GM12878 (cell line): Measurements from ENCODE around the gene THAP7. TPM values are rescaled to one million over a fixed set of nuclear protein-coding genes. Genes with fewer than 3 reads are reported as not detected.
A peak's percentile ranks its signal among the peaks of the same experiment; 100 is the strongest.

Experiments
- ATAC-seq: fragments of 200-7000 bp; cut with Tn5 transposase; 3 replicates; pipeline ENCODE4 v1.9.1; 2020; ENCODE audit warnings: mild to moderate bottlenecking, moderate library complexity
- BruUV-seq: library from RNA; stranded (reverse); fragments of 400-500 nt; replicated peaks from 2 replicates; lab custom pipeline; 2021; lab: Mats Ljungman, UMichigan
- CTCF ChIA-PET: fragments of 300-600 bp; sonication (Branson Sonifier 250); formaldehyde crosslinking; extraction: SDS; loops from one replicate; lab custom pipeline; 2021; ENCODE audit warnings: inconsistent platforms; lab: Yijun Ruan, JAX
- POLR2A ChIA-PET: fragments of 350-600 bp; formaldehyde crosslinking; extraction: SDS; loops from one replicate; lab custom pipeline; 2021; ENCODE audit warnings: inconsistent platforms; lab: Charles Lee
- RAD21 ChIA-PET: fragments of 300-600 bp; sonication (Branson Sonifier 250); formaldehyde crosslinking; loops from one replicate; lab custom pipeline; 2023; ENCODE audit warnings: antibody characterized with exemption; ENCODE audit not compliant: unreplicated experiment; lab: Charles Lee
- SMC1A ChIA-PET: fragments of 300-600 bp; sonication (Branson Sonifier 250); formaldehyde crosslinking; loops from one replicate; lab custom pipeline; 2023; ENCODE audit not compliant: unreplicated experiment, uncharacterized antibody; lab: Charles Lee
- DNase-seq: peaks from one replicate; pipeline ENCODE4 v3.0.0-alpha.2; 2011; ENCODE audit warnings: low read depth, low spot score
- FAIRE-seq: peaks from 3 replicates; lab custom pipeline; 2011; peaks lifted over from hg19 to GRCh38; lab: Jason Lieb, UNC
- H2AFZ ChIP-seq: 2 replicates; pipeline ENCODE4 v1.6.0; 2011; ENCODE audit warnings: low read depth, low read length, control low read depth; ENCODE audit not compliant: control insufficient read depth
- H3K27ac ChIP-seq: 2 replicates; pipeline ENCODE4 v1.5.1; 2011; ENCODE audit warnings: control low read depth; ENCODE audit not compliant: control insufficient read depth, insufficient read depth
- H3K27me3 ChIP-seq, 2 experiments: replicated peaks in 1 of 2; 2 replicates each; pipeline versions ENCODE4 v1.6.0 to v1.6.1; 2011; ENCODE audit warnings: low read length in 1 of 2; ENCODE audit not compliant: control insufficient read depth in 2 of 2, insufficient read depth in 2 of 2
- H3K36me3 ChIP-seq, 2 experiments: 2 replicates each; pipeline ENCODE4 v1.5.1; 2011; ENCODE audit warnings: low read length in 1 of 2; ENCODE audit not compliant: control insufficient read depth in 2 of 2, insufficient read depth in 2 of 2
- H3K4me1 ChIP-seq: 2 replicates; pipeline ENCODE4 v1.6.1; 2011; ENCODE audit warnings: mild to moderate bottlenecking, low read length, moderate library complexity, mixed read lengths; ENCODE audit not compliant: control insufficient read depth, insufficient read depth
- H3K4me2 ChIP-seq: 2 replicates; pipeline ENCODE4 v1.6.0; 2011; ENCODE audit warnings: control low read depth; ENCODE audit not compliant: control insufficient read depth, insufficient read depth
- H3K4me3 ChIP-seq: fragments of 200-600 bp; sonication (generic); 2 replicates; pipeline ENCODE4 v1.5.1; 2016
- H3K79me2 ChIP-seq: 2 replicates; pipeline ENCODE4 v1.6.0; 2011; ENCODE audit warnings: low read length; ENCODE audit not compliant: control insufficient read depth, insufficient read depth
- H3K9ac ChIP-seq: 2 replicates; pipeline ENCODE4 v1.8.0; 2011; ENCODE audit warnings: low read length, control low read depth, mixed read lengths; ENCODE audit not compliant: control insufficient read depth, insufficient read depth
- H3K9me3 ChIP-seq: replicated peaks from 3 replicates; pipeline ENCODE4 v1.5.1; 2011; ENCODE audit warnings: mild to moderate bottlenecking, low read length; ENCODE audit not compliant: control insufficient read depth, insufficient read depth
- H4K20me1 ChIP-seq: 2 replicates; pipeline ENCODE4 v1.6.0; 2011; ENCODE audit not compliant: control insufficient read depth, insufficient read depth
- BRCA1 ChIP-seq: IDR thresholded peaks from 2 replicates; pipeline ENCODE4 v1.6.1; 2011; ENCODE audit warnings: low read depth, low read length, improper control_type of control experiment
- ETV6 ChIP-seq, 2 experiments: fragments of 450-650 bp in 1 of 2; IDR thresholded peaks in 1 of 2; conservative IDR thresholded peaks in 1 of 2; 2 replicates each; pipeline ENCODE4 v1.6.1; 2014; ENCODE audit warnings: antibody characterized with exemption in 1 of 2, borderline replicate concordance in 1 of 2, low read depth in 1 of 2, mild to moderate bottlenecking in 1 of 2, moderate library complexity in 1 of 2
- HSF1 ChIP-seq: fragments of 150-350 bp; IDR thresholded peaks from 2 replicates; pipeline ENCODE4 v1.6.1; 2014; ENCODE audit warnings: mild to moderate bottlenecking, low read depth, low read length
- IRF5 ChIP-seq: fragments of 450-650 bp; IDR thresholded peaks from 2 replicates; pipeline ENCODE4 v1.6.1; 2017; ENCODE audit warnings: borderline replicate concordance
- NFYB ChIP-seq: IDR thresholded peaks from 2 replicates; pipeline ENCODE4 v1.6.1; 2011; ENCODE audit warnings: low read depth, mild to moderate bottlenecking, low read length, improper control_type of control experiment, moderate library complexity; ENCODE audit not compliant: insufficient read depth
- NR2C2 ChIP-seq: IDR thresholded peaks from 2 replicates; pipeline ENCODE4 v1.6.1; 2011; ENCODE audit warnings: borderline replicate concordance, low read depth; ENCODE audit not compliant: control insufficient read depth, insufficient read length
- NRF1 ChIP-seq: conservative IDR thresholded peaks from 2 replicates; pipeline ENCODE4 v1.6.1; 2011; ENCODE audit warnings: mild to moderate bottlenecking, low read depth, low read length, improper control_type of control experiment
- PKNOX1 ChIP-seq: fragments of 450-650 bp; IDR thresholded peaks from 2 replicates; pipeline ENCODE4 v1.6.1; 2016; ENCODE audit warnings: mild to moderate bottlenecking
- ZBTB33 ChIP-seq: fragments of 450-650 bp; IDR thresholded peaks from 2 replicates; pipeline ENCODE4 v1.6.1; 2017; ENCODE audit warnings: mild to moderate bottlenecking
- ZNF687 ChIP-seq: fragments of 450-650 bp; IDR thresholded peaks from 2 replicates; pipeline ENCODE4 v1.6.1; 2017; ENCODE audit warnings: mild to moderate bottlenecking, moderate library complexity
- WGBS: methylation state at CpG from one replicate; pipeline ENCODE4 v1.1.6; 2016; ENCODE audit warnings: low lambda C conversion rate; ENCODE audit not compliant: insufficient replicate concordance, insufficient coverage; ENCODE audit errors: missing lambda C conversion rate; 5-methylcytosine and 5-hydroxymethylcytosine counted together
- in situ Hi-C: fragments of 300-500 bp; cut with MboI; formaldehyde crosslinking; loops from 9 replicates; pipeline ENCODE4 v1.14.3; 2018; ENCODE audit warnings: mixed read lengths
- intact Hi-C: fragments of 100-400 bp; cut with micrococcal nuclease; formaldehyde crosslinking; loops from one replicate; pipeline ENCODE4 v1.14.2; 2022; ENCODE audit not compliant: unreplicated experiment
- polyA plus RNA-seq, 11 experiments: library from polyadenylated mRNA; depleted of rRNA in 4 of 11; unstranded in 6 of 11; stranded (reverse) in 5 of 11; fragments of >200 nt; fragmentation: Nextera tagmentation in 4 of 11; fragmentation: Illumina TruSeq in 1 of 11; extraction: Ambion mirVana in 4 of 11; extraction: Trizol in 1 of 11; gene quantifications; 1 replicate in 1 of 11; 2 replicates in 10 of 11; pipeline versions ENCODE4 v1.2.1 to v1.2.3, GENCODE V29; 2011 to 2016; ENCODE audit warnings: inconsistent platforms in 2 of 11, missing spikeins in 2 of 11, low read depth in 1 of 11
- total RNA-seq, 4 experiments: library from RNA; depleted of rRNA in 3 of 4; stranded (reverse); fragments of >200 nt in 3 of 4; fragmentation: Illumina TruSeq in 1 of 4; extraction: Trizol in 1 of 4; gene quantifications; 2 replicates each; pipeline versions ENCODE4 v1.2.1 to v1.2.3, GENCODE V29; 2013 to 2021

THAP7 gene
- total and polyA plus RNA-seq, 10 of the 15 experiments (the other 5 are each of a cell fraction or from before 2014, with no cell fraction given) = 0.66 to 58.3 (median 26.3) TPM

- peaks cover 5% of the 10 kb centered on the region; the same call in 1 of the 2 replicates for H3K4me1 ChIP-seq
- ChIA-PET POLR2A (interaction anchor here (0.6 kb wide), 1 partner anchor 793 kb away, joined by 3 read pairs; no protein-coding TSS in a partner anchor), SMC1A (interaction anchor here (0.6 to 1.5 kb wide), 3 partner anchors 31 to 71 kb away, joined by 3 to 9 read pairs (median 3); no protein-coding TSS in a partner anchor), RAD21 (interaction anchor here (0.8 to 1.6 kb wide), 3 partner anchors 34 to 71 kb away, joined by 3 to 4 read pairs (median 3); partner anchors contain the start of gene CRKL), CTCF (interaction anchor here (1.5 kb wide), 1 partner anchor 36 kb away, joined by 4 read pairs; no protein-coding TSS in a partner anchor)
- H3K79me2 ChIP-seq = no peaks in the 10 kb centered on the region; the same call in 1 of the 2 replicates
- DNase-seq (no peak), FAIRE-seq (no peak), ATAC-seq (peak; percentile 47)
- no peaks in the 10 kb centered on the region for H3K9me3 ChIP-seq
- H3K36me3 ChIP-seq = peaks cover 0 to 17% of the 10 kb centered on the region in 2 experiments; a peak in 2 of 4 replicates
- peak overlapping the region; percentile 68 for H3K9ac ChIP-seq
- in situ Hi-C loops = no loop called here
- no peaks in the 10 kb centered on the region; the same call in none of the 2 replicates for H4K20me1 ChIP-seq
- peak overlapping the region; percentile 75 for H3K4me3 ChIP-seq
- BruUV-seq = no TSS peak
- peak overlapping the region; percentile 64 for H2AFZ ChIP-seq
- H3K27me3 ChIP-seq = no peaks in the 10 kb centered on the region; a peak in 1 of 4 replicates
- intact Hi-C loops = no loop called here
- peak overlapping the region; percentile 90 for H3K4me2 ChIP-seq
- WGBS = 4% methylated on average over 38 of the region's 59 CpGs
- H3K27ac ChIP-seq = no peak overlapping the region
- TF ChIP-seq BRCA1 (no peak), IRF5 (no peak), HSF1 (no peak), ZNF687 (no peak), NR2C2 (no peak), ZBTB33 (no peak), ETV6 (conservative IDR thresholded peaks at IDR 0.05 in 1 of 2, IDR thresholded peaks at IDR 0.05 in 1 of 2; ENCODE audit: borderline replicate concordance in 1 of 2, low read depth in 1 of 2) (no peak), PKNOX1 (no peak), NRF1 (no peak), NFYB (no peak)
Observed at GRCh38 chr22:20957102-20957682, 44.7 kb downstream of the THAP7 start.
